ENCODE results near the gene DIP2C. TPM values are rescaled to one million over a fixed set of nuclear protein-coding genes. Genes with fewer than 3 reads are reported as not detected.

Gene DIP2C
- total RNA-seq, 4 donors from 2014 or later = 10.5 to 40.5 (median 19.5) TPM

DNA sequence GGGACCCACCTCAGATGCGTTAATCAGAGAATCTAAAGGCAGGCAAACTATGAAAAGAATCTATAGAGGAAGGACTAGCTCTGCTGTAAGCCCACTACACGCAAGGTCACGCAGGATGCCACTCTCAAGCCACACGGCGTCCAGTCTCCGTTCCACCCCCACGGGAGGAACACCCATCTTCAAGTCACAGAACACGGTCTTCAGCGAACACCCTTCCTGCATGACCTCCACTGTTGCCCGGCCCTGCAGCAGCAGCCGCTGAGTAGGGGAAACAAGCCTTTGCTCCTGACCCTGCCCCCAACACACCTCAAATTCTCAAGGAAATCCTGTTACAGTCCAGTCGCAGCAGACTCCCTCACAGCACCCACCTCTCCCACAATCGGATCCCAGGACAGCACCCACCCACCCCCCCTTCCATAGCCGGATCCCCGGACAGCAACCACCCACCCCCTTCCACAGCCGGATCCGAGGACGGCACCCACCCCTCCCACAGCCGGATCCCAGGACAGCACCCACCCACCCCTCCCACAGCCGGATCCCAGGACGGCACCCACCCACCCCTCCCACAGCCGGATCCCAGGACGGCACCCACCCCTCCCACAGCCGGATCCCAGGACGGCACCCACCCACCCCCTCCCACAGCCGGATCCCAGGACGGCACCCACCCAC is 133.7 kb downstream of the DIP2C start:
- H3K27ac ChIP-seq = no peak overlapping the region
- no peak overlapping the region for H3K4me3 ChIP-seq
- DNase-seq = no peak
- H3K27me3 ChIP-seq = no peaks in the 10 kb centered on the region
- H3K36me3 ChIP-seq = no peaks in the 10 kb centered on the region
- peaks cover 0 to 3% of the 10 kb centered on the region in 2 donors for H3K4me1 ChIP-seq
- TF ChIP-seq, protein P1, sequence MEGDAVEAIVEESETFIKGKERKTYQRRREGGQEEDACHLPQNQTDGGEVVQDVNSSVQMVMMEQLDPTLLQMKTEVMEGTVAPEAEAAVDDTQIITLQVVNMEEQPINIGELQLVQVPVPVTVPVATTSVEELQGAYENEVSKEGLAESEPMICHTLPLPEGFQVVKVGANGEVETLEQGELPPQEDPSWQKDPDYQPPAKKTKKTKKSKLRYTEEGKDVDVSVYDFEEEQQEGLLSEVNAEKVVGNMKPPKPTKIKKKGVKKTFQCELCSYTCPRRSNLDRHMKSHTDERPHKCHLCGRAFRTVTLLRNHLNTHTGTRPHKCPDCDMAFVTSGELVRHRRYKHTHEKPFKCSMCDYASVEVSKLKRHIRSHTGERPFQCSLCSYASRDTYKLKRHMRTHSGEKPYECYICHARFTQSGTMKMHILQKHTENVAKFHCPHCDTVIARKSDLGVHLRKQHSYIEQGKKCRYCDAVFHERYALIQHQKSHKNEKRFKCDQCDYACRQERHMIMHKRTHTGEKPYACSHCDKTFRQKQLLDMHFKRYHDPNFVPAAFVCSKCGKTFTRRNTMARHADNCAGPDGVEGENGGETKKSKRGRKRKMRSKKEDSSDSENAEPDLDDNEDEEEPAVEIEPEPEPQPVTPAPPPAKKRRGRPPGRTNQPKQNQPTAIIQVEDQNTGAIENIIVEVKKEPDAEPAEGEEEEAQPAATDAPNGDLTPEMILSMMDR (IDR thresholded peaks at IDR 0.05) = no peak
- no peak for TF ChIP-seq POLR2A (IDR thresholded peaks at IDR 0.05)
- H3K9me3 ChIP-seq = no peaks in the 10 kb centered on the region
- intact Hi-C loops (cut with DNase I; ENCODE audit: low total_unique reads) = no loop called here

DNA sequence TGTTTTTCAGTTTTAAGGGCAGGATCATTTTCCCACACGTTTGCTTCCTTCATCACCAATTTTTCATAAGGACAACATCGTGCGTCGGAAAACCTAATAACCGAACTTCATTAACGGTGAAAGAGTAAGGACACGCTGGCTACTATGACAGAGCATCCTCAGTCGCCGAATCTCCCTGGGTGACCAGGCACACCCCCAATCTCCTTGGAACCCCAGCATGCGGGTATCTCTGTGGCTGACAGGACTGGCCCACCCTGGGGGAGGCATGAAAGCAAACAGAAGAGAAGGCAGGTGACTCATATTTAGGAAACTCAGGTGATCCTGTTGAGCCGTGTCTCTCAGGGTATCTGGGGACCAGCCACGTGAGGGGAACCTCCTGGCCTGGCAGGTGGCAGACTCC is 134.2 kb downstream of the DIP2C start:
- Histone ChIP-seq H3K27me3 (no peaks in the 10 kb centered on the region), H3K4me3 (no peak overlapping the region), H3K36me3 (no peaks in the 10 kb centered on the region), H3K4me1 (peaks cover 0 to 3% of the 10 kb centered on the region in 2 donors), H3K9me3 (no peaks in the 10 kb centered on the region), H3K27ac (no peak overlapping the region)
- TF ChIP-seq POLR2A (IDR thresholded peaks at IDR 0.05) = no peak
- TF ChIP-seq, protein P1 (IDR thresholded peaks at IDR 0.05) = no peak
- DNase-seq = no peak
- intact Hi-C loops (cut with DNase I; ENCODE audit: low total_unique reads) = no loop called here

DNA sequence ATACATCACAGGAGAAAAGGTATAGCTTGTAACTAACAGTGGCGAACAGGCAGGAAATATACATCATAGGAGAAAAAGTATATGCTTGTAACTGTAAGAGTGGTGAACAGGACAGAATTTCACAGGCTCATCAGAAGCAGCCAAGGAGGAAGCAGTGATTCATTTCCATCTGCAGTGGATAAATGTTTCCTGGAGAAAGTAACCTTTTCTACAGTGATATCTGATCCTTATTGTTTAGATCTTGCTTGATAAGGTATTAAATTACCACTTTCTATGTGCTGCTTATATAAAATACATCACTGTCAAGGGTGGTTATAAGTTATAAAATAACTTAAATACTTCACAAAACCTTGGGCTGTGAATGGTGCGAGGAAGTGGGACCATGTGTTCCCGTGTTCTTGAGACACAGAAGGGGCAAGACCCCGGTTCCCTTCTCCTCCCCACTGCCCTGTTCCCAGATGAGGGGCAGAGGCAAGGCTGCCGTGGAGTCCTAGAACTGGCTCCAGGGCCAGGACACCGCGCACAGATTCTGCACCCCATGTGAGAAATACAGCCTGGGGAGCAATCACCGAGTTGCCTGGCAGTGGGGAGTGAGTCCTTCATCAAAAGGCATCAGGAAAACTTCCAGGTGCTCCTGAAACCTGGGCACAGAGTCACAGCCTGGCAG is 135.2 kb downstream of the DIP2C start:
- H3K4me3 ChIP-seq = no peak overlapping the region
- H3K36me3 ChIP-seq = no peaks in the 10 kb centered on the region
- TF ChIP-seq POLR2A (IDR thresholded peaks at IDR 0.05) = no peak
- TF ChIP-seq, protein P1 (IDR thresholded peaks at IDR 0.05) = no peak
- DNase-seq = no peak
- peaks cover 0 to 3% of the 10 kb centered on the region in 2 donors for H3K4me1 ChIP-seq
- H3K9me3 ChIP-seq = no peaks in the 10 kb centered on the region
- intact Hi-C loops (cut with DNase I; ENCODE audit: low total_unique reads) = no loop called here
- no peak overlapping the region for H3K27ac ChIP-seq
- H3K27me3 ChIP-seq = no peaks in the 10 kb centered on the region

DNA sequence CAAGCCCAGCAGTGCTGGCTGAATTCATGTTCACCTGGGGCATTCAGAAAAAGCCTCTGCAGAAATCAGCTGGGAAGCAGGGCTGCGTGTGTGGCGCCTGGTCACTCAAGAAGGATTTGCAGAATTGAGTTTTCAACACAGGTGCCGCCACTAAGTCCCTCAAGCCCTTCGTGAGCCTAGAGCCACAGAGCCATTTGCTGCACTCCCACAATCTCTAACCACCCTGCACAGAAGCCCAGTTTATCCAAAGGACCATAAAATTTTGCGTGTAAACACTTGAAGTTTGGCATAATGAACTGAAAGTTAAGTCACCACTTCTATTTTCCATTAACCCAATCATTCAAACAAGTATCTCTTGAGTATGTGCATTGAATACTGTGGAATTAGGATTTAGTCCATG is 136.2 kb downstream of the DIP2C start:
- Histone ChIP-seq H3K4me1 (peaks cover 0 to 3% of the 10 kb centered on the region in 2 donors), H3K9me3 (no peaks in the 10 kb centered on the region), H3K4me3 (no peak overlapping the region), H3K27ac (no peak overlapping the region), H3K27me3 (no peaks in the 10 kb centered on the region), H3K36me3 (no peaks in the 10 kb centered on the region)
- TF ChIP-seq, protein P1 (IDR thresholded peaks at IDR 0.05) = no peak
- TF ChIP-seq POLR2A (IDR thresholded peaks at IDR 0.05) = no peak
- intact Hi-C loops (cut with DNase I; ENCODE audit: low total_unique reads) = no loop called here
- DNase-seq = no peak

DNA sequence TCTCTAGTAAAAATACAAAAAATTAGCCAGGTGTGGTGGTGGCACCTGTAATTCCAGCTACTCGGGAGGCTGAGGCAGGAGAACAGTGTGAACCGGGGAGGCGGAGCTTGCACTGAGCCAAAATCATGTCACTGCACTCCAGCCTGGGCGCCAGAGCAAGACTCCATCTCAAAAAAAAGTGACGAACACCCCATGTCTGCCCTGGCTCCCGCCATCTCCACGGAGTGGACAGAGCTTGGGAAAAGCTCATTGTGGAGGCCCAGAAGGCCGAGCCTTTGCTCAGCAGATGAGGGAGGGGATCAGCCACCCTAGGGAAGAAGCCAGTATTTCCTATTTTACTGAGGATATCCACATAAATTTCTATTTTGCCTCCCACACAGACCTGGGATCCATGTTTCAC is 136.8 kb downstream of the DIP2C start:
- Histone ChIP-seq H3K4me3 (no peak overlapping the region), H3K4me1 (no peaks in the 10 kb centered on the region), H3K27me3 (no peaks in the 10 kb centered on the region), H3K9me3 (no peaks in the 10 kb centered on the region), H3K36me3 (no peaks in the 10 kb centered on the region), H3K27ac (no peak overlapping the region)
- intact Hi-C loops (cut with DNase I; ENCODE audit: low total_unique reads) = no loop called here
- no peak for DNase-seq
- TF ChIP-seq POLR2A (IDR thresholded peaks at IDR 0.05) = no peak
- TF ChIP-seq, protein P1 (IDR thresholded peaks at IDR 0.05) = no peak
